NCI-H1092 treated with DMSO at 0.1 percent for 48 hours (cell line): ENCODE measurements around the gene TRAPPC3L.

Experiments
- DNase-seq: peaks from one replicate; lab custom pipeline; 2025; lab: John Stamatoyannopoulos, UW

TRAPPC3L gene

GRCh38 chr6:116545651-116546050, at the start of gene TRAPPC3L:
TSS of gene TRAPPC3L (minus strand) at chr6:116545684. CDS start at chr6:116545514, 170 bp downstream.
- DNase-seq: no peak

- DNase-seq: no peak
Observed at GRCh38 chr6:116595247-116595646, 49.8 kb upstream of the TRAPPC3L start.

GRCh38 chr6:116586738-116587137, 41.3 kb upstream of the TRAPPC3L start:
- DNase-seq: no peak

GRCh38 chr6:116586276-116586675, 40.8 kb upstream of the TRAPPC3L start:
- DNase-seq: no peak

GRCh38 chr6:116580198-116580597, 34.7 kb upstream of the TRAPPC3L start:
- no peak for DNase-seq

- no peak for DNase-seq
Observed at GRCh38 chr6:116579143-116579542, 33.7 kb upstream of the TRAPPC3L start.

GRCh38 chr6:116578335-116578734, 32.9 kb upstream of the TRAPPC3L start:
- DNase-seq: no peak

GRCh38 chr6:116577486-116577885, 32.0 kb upstream of the TRAPPC3L start:
- no peak for DNase-seq

GRCh38 chr6:116575227-116575626, 29.7 kb upstream of the TRAPPC3L start:
- DNase-seq: no peak

GRCh38 chr6:116572162-116572561, 26.7 kb upstream of the TRAPPC3L start:
- DNase-seq: peak; percentile 5

- no peak for DNase-seq
Observed at GRCh38 chr6:116571683-116572000, 26.2 kb upstream of the TRAPPC3L start.

- DNase-seq: peak; percentile 97
Observed at GRCh38 chr6:116570856-116571682, 25.6 kb upstream of the TRAPPC3L start, which contains the start of gene RWDD1. TSS of gene RWDD1 (plus strand) at chr6:116571504. CDS start at chr6:116571583, 79 bp downstream.

- no peak for DNase-seq
Observed at GRCh38 chr6:116568821-116569755, 23.6 kb upstream of the TRAPPC3L start.

GRCh38 chr6:116568111-116568510, 22.6 kb upstream of the TRAPPC3L start:
- no peak for DNase-seq

GRCh38 chr6:116564921-116565872, 19.7 kb upstream of the TRAPPC3L start:
- DNase-seq: no peak

GRCh38 chr6:116564311-116564710, 18.8 kb upstream of the TRAPPC3L start:
- DNase-seq: no peak

GRCh38 chr6:116563830-116564229, 18.3 kb upstream of the TRAPPC3L start:
- no peak for DNase-seq

GRCh38 chr6:116562614-116563013, 17.1 kb upstream of the TRAPPC3L start:
- DNase-seq: no peak

GRCh38 chr6:116562019-116562403, 16.5 kb upstream of the TRAPPC3L start:
- no peak for DNase-seq

GRCh38 chr6:116561377-116562018, 16.0 kb upstream of the TRAPPC3L start:
- peak; percentile 53 for DNase-seq

- DNase-seq: no peak
Observed at GRCh38 chr6:116560130-116560529, 14.6 kb upstream of the TRAPPC3L start.
